Neural cell (in vitro differentiated cells): ENCODE measurements around the gene CCZ1. TPM values are rescaled to one million over a fixed set of nuclear protein-coding genes. Genes with fewer than 3 reads are reported as not detected.
"Not testable (repeated sequence)": the region's sequence is repeated elsewhere in the genome, so short reads cannot be mapped to it uniquely, and the experiment has no call there.

Source experiments
- H2AFZ ChIP-seq: fragments of 200-600, 300-800 bp; sonication (generic), shearing (Covaris generic); 2 replicates; pipeline ENCODE4 v1.6.0; 2014; ENCODE audit warnings: low read depth, mild to moderate bottlenecking, antibody characterized with exemption, low read length, moderate library complexity
- H3F3A ChIP-seq: fragments of 200-600 bp; shearing (Covaris generic); 2 replicates; pipeline ENCODE4 v1.6.1; 2016; ENCODE audit warnings: mild to moderate bottlenecking, moderate library complexity, mixed read lengths, antibody characterized with exemption, low read length; ENCODE audit not compliant: insufficient read depth, poor library complexity, severe bottlenecking
- H3K27ac ChIP-seq: fragments of 200-600, 300-800 bp; sonication (generic), shearing (Covaris generic); 2 replicates; pipeline ENCODE4 v1.5.1; 2014; ENCODE audit warnings: mild to moderate bottlenecking, low read length, moderate library complexity
- H3K27me3 ChIP-seq: fragments of 300-800, 200-600 bp; sonication (generic), shearing (Covaris generic); 2 replicates; pipeline ENCODE4 v1.6.0; 2014; ENCODE audit warnings: mild to moderate bottlenecking, low read depth, low read length, moderate library complexity; ENCODE audit not compliant: insufficient read depth
- H3K36me3 ChIP-seq: fragments of 300-800, 200-600 bp; sonication (generic), shearing (Covaris generic); 2 replicates; pipeline ENCODE4 v1.5.1; 2014; ENCODE audit warnings: mild to moderate bottlenecking, antibody characterized with exemption, low read length, moderate library complexity; ENCODE audit not compliant: insufficient read depth
- H3K4me2 ChIP-seq: fragments of 300-800, 200-600 bp; sonication (generic), shearing (Covaris generic); 2 replicates; pipeline ENCODE4 v1.6.0; 2014; ENCODE audit warnings: mild to moderate bottlenecking, low read length
- H3K4me3 ChIP-seq: fragments of 300-800, 200-600 bp; sonication (generic), shearing (Covaris generic); 2 replicates; pipeline ENCODE4 v1.5.1; 2014; ENCODE audit warnings: mild to moderate bottlenecking, low read length, moderate library complexity
- H3K79me2 ChIP-seq: fragments of 200-600 bp; shearing (Covaris generic); replicated peaks from 2 replicates; pipeline ENCODE4 v1.6.0; 2014; ENCODE audit warnings: mild to moderate bottlenecking, low read length, moderate library complexity; ENCODE audit not compliant: insufficient read depth
- H3K9ac ChIP-seq: fragments of 300-800, 200-600 bp; sonication (generic), shearing (Covaris generic); 2 replicates; pipeline ENCODE4 v1.6.1; 2016; ENCODE audit warnings: mild to moderate bottlenecking, low read length, mixed read lengths
- H3K9me2 ChIP-seq: fragments of 200-600 bp; shearing (Covaris generic); 2 replicates; pipeline ENCODE4 v1.6.1; 2016; ENCODE audit warnings: mild to moderate bottlenecking, low read length, mixed read lengths; ENCODE audit not compliant: insufficient read depth
- H3K9me3 ChIP-seq: fragments of 200-600, 300-800 bp; sonication (generic), shearing (Covaris generic); 2 replicates; pipeline ENCODE4 v1.6.1; 2016; ENCODE audit warnings: mild to moderate bottlenecking, mixed run types, low read length, moderate library complexity, mixed read lengths
- H4K20me1 ChIP-seq: fragments of 200-600 bp; shearing (Covaris generic); 2 replicates; pipeline ENCODE4 v1.6.1; 2016; ENCODE audit warnings: mild to moderate bottlenecking, mixed run types; ENCODE audit not compliant: insufficient read depth
- polyA plus RNA-seq: library from polyadenylated mRNA; depleted of rRNA; stranded (reverse); fragments of >200 nt; gene quantifications from 2 replicates; pipeline ENCODE4 v1.2.3, GENCODE V29; 2014
- small RNA-seq, 3 experiments: library from RNA; depleted of rRNA; stranded (forward); fragments of <200 nt; gene quantifications; one replicate each; pipeline ENCODE3, GENCODE V24; 2012

Gene CCZ1
- polyA plus RNA-seq, 1 donor from 2014 or later, result 195 TPM

DNA sequence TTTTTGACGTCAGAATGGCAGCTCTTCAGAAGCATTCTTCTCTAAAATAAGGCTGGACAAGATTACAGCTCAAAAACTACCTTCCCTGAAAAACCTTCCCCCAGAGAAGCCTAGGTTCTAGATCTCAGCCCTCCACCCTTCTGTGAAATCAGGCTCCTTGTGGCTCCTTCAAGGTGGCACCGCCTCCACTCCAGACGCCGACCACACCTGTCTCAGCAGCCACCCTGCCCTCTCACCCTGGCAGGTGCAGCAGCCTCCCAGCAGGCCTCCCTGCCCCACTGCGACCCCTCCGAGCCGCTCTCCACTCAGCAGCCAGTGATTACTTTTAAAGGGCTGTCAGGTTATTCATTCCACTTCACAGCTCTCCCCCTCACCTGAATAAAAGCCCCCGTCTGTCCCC, 75.0 kb downstream of the CCZ1 start:
- not testable (repeated sequence) for H3K79me2 ChIP-seq, H3K4me2 ChIP-seq, H2AFZ ChIP-seq, H3F3A ChIP-seq, H3K36me3 ChIP-seq, H3K4me3 ChIP-seq, H3K9me2 ChIP-seq, H3K9me3 ChIP-seq, H3K27ac ChIP-seq, H4K20me1 ChIP-seq, H3K27me3 ChIP-seq, H3K9ac ChIP-seq

Small RNAs within 50 kb of the gene (small RNA-seq; reads per million reads assigned to genes)
- 0 reads per million in 3 experiments for gene RN7SL556P

Other genes with a start within 250 kb of the CCZ1 start
- gene RNF216, start 117.1 kb upstream of the CCZ1 start, polyA plus RNA-seq, result 17.4 and 19.1 TPM in 2 replicates
- not detected in 2 replicates for gene OCM, start 17.9 kb upstream of the CCZ1 start, polyA plus RNA-seq
- 1.6 and 2.0 TPM in 2 replicates for gene RSPH10B, start 72.0 kb downstream of the CCZ1 start, polyA plus RNA-seq
- 14.0 and 17.4 TPM in 2 replicates for gene PMS2, start 110.3 kb downstream of the CCZ1 start, polyA plus RNA-seq
- 41.5 and 46.9 TPM in 2 replicates for gene AIMP2, start 110.5 kb downstream of the CCZ1 start, polyA plus RNA-seq
- not detected in 2 replicates for gene ANKRD61, start 132.6 kb downstream of the CCZ1 start, polyA plus RNA-seq
- 84.9 and 116 TPM in 2 replicates for gene EIF2AK1, start 160.4 kb downstream of the CCZ1 start, polyA plus RNA-seq
- 8.1 and 8.8 TPM in 2 replicates for gene USP42, start 206.2 kb downstream of the CCZ1 start, polyA plus RNA-seq